GM18507 (cell line): ENCODE results near the gene RBMS1.

ENCODE experiments used
- DNase-seq: peaks from one replicate; pipeline ENCODE4 v3.0.0; 2011; ENCODE audit warnings: low read depth; ENCODE audit not compliant: insufficient read length; ENCODE audit errors: extremely low spot score
- FAIRE-seq: peaks from 2 replicates; lab custom pipeline; 2011; peaks lifted over from hg19 to GRCh38; lab: Jason Lieb, UNC

RBMS1 gene

DNA sequence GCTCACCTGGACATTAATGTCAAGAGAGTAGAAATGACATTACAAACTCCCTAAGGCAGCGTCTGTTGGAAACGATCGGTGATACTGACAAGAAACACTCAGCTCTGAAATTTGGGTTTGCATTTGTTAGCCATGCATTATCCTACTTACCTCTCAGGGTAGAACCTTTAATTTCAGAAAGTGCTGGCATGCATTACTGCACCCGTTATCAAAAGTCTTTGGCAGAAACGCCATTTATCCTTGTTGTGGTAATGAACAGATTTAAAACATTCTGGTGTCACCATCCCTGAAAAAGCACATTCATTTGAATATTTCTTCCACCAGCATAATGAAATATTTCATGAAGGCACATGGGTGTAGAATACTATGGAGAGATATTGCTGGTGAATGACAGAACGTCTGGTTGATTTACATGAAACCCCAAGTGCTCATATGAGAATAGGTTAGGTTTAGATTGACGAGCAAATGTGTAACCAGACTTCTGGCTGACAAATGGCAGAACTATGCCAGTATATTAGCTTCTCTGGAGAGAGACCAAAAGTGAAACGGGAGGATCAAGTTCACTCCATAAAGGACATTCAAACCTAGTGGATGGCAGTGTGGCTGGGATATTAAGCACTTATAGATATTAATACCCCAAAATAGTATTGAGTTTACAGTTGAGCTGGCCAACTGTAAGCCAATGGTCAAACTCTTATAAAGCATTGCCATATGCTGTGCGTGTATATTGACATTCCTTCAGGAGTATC, 240.0 kb downstream of the RBMS1 start:
- DNase-seq: no peak
- no peak for FAIRE-seq

DNA sequence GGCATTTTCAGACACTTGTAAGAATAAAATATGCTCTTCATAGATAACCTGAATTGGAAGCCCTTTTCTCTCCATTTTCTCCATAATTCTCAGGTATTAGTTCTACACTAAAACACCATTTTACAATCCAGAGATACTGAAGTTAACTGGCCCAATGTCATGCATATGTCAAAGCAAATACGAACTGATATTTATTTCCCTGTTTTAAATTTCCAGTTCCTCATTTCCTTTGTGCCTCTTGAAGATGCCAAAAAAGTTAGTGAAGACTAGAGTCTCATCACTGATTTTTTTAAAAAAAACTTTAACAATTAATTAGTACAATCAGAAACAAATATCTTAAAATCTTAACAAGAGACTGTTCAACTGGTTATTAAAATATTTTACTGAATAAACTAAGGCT, 240.7 kb downstream of the RBMS1 start:
- no peak for DNase-seq
- FAIRE-seq: no peak

DNA sequence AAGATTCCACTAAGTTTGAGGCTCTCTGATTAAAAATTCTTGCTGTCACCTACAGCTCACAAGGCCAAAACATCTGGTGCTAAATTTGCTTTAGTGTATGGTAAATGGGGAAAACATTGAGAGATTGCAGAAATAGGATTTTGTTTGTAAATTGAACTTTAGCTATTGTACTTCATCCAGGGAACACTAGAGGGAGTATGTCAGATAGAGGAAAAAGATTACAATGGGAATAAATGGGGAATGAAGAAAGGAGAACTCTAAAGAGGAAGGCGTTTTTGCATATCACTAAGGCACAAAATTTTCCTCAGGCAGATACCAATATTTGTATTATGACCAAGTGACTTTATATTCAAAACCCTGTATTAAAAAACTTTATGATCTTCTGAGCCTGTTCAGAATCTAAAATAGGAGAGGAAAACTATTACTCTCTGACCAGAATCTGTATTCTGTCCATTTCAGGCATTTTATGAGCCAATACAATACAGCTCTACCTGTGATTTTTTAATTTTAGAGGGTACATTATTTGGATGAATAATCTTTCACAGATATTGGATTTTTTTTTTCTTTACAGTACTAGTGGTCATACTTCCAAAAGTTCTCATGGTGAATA, 241.2 kb downstream of the RBMS1 start:
- DNase-seq: no peak
- no peak for FAIRE-seq

DNA sequence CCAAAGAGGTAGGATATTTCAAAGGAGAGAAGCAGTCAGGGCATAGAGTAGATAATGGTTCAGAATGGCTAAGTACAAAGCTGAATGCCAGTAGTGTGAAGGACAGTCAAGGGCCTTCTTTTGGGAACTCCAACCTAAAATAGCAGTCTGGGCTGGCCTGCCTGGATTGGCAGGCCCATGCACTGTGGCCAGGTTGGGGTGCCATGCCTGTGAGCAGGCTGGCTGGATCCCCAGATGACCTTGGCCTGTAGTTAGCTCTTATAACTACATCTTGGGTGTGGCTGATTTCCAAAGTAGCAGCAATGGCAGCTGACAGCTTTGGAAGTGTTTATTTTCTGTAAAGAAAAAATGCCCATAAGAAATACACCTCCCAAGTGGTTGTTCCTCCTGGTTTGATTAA, 242.0 kb downstream of the RBMS1 start:
- FAIRE-seq (no peak), DNase-seq (no peak)

DNA sequence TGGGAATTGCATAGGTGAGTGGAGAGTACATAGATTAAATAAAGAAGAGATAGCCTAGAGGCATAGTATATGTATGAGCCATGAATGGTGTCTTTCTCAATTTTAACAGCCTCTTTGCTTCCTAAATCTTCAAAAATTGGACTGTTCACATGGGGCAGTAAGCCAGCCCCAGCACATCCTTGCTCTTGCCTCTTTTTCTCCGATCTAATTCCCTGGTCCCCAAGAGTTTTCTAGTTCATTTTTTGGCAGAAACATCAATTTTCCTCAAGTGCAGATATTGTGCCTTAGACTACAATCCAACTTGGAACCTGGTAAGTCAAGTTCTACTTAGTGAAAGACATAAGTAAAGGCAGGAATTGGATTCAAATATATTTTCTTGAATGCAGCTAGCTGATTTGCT, 243.7 kb downstream of the RBMS1 start:
- FAIRE-seq: no peak
- no peak for DNase-seq

DNA sequence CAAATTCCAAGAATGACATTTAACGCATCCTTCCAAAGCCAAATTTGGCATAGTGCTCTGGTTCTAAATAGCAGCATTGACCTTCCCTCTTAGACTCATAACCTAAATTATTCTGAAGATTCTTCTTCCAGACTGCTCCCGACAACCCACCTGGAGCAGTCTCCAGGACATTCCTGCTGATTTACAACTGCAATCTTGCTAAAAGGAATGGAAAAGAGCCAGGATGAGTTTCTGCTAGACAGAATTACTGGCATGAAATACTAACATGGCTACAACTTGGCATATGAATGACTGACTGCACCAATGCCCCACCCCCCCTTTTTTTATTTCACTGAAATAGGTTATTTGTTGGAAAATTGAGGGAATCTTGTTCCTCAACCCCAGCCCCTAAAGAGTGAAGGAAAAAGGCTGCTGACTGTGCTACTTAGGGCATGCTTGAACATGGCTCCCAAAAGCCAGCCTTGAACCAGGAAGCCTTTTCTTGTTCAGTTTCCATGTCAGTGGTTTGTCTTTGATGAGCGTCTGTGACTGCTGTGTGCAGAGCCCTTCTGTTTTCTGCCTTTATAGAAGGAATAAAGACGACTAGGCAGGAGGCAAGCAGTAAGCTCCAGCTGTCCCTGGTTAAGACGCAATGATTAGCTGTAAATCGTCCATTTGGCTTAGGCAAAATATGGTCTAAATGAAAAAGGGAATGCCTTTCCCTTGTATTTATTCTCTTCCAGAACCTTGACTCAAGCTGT, 246.1 kb downstream of the RBMS1 start:
- FAIRE-seq: no peak
- DNase-seq: no peak

DNA sequence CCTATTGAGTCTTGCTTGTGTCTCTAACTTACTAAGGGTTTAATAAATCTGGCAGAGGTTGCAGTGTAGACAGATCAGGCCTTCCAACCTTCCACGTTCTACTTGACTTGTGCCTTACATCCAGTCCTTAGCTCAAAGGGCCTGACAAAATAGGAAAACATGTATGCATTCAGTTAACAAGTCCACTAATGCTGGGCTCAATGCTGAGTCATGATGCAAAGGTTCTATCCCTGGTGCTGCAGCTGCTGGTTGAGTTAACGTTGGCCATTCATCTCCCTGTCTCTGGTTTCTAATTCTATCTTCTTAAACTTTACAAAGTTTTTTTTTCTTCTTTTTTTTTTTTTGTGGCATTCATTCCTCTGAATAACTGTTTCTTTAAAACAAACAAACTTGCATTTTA, 247.3 kb downstream of the RBMS1 start:
- DNase-seq (no peak), FAIRE-seq (no peak)

DNA sequence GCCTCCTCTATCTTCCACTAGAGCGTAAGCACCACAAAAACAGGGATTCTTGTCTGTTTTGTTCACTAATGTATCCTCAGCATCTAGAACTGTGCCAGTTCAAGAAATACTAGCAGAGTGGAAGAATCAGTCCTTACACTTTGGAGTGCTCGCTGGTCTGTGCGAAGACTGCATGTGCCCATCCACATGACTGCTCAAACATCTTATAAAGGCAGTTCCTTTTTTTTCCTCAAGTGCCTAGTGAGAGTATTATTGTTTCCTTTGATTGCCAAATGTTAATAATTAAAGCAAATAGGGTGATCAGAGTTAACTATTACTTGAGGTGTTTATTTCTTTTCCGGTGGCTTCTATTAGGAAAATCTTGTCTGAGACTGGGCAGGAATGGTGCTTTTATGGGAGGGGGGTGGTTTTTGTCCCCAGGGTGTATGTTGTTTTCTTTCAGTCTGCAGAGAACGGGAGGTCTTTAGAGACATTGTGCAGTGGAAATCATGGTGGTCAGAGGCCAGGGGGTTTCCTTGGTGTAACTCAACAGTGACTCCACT, 247.9 kb downstream of the RBMS1 start:
- no peak for DNase-seq
- FAIRE-seq: no peak

DNA sequence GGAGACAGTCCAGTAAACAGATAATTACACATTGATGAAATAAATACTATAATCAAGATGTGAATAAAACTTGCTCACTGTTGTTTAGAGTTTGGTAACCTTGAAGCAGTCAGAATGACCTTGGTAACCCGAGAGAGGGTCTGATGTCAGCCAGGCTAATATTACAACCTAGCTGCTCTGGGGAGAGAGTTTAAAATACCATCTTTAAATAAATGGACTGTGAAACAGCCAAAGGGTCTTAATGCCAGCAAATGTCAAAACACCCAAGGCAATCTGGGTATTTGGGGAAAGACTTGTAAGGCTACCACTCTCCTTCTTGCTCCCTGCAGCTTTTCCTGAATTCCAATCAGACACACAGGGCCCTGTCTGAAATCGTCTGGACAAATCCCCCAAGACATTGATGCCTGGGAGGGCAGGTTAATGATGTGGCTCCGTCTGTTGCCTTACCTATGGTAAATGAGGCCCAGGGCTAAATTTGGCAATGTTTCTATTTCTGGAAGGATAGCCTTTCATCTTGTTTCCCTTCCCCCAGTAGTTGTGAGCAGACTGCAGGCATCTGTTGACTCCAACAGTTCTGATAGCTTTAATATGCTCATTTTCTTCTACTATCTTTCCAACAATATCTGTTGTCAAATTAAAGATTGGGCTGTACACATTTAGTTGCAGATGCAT, 250.6 kb downstream of the RBMS1 start:
- FAIRE-seq: no peak
- no peak for DNase-seq

DNA sequence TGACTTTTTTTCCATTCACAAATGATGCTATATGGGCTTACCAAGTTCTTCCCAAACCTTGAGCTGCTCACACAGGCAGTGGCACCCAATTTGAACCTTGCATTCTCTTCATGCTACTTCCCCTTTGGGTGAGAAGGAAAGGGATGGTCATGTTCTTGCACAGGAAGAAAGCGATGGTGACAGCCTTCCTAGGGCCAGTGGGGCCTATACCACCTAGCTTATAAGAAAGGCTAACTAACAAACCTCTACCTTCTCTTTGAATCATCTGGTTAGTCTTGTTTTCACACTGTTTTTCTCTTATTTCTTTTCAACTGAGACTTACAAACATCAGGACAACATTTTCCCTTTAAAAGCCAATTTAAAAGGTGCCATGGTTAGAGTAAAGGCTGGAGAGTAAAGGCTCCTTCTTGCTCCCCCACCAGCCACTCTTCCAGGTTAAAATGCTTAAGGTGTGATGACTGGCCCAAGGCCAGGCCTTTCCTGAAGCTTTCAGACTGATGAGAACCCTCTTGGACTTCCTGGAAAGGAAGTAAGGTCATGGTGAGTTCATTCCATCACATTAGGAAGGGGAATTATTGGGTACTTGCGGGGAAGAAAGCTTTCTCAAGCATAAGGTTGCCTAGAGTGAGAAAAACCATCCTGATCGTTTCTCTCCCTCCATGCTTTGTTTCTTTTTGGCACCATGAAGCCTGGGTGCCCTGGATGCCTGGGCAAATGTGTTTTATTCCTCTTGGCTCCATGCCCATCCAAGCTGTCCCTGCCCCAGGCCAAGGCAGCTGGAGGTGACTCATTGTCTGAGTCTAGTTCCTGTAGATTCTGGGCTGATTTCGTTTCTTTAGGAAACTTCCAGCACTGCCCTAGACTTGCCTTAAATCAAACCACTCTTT, 252.1 kb downstream of the RBMS1 start:
- FAIRE-seq: no peak
- DNase-seq: no peak

DNA sequence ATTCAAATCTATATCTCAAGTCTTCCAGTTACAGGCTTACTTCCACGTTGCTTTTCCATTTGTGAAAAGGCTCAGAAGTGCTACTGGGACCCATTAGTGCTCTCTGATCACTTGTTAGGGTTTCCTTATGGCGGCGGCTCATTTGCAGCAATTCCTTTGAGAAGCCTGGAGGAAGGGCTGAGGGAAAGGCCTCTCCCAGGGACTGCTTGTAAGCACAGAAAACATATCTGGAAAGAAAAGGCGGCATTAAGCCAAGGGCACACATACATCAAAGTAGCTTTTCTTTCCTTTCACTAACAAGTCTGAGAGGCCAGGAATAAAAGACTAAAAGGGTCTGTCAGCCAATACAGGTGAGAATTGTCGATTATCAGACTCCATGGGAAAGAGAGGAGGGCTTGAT, 254.2 kb downstream of the RBMS1 start:
- DNase-seq (no peak), FAIRE-seq (no peak)

DNA sequence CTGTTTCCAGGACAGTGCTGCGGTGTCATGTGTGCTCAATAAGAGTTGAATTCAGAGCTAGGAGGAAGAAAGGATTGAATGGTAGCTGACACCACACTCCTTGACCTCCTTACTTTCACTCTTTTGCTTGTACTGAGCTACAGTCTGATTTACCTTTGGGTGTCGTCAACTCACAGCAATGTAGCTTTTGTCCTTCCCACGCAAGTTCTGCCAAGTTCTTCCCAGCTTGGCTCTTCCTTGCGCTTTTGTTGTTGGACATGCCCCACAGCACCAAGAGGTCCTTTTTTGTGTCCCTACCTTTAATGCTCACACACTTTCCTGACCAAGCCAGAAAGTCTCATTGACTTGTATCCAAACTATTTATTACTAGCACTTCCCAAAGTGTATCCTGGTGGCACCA, 255.2 kb downstream of the RBMS1 start:
- DNase-seq (no peak), FAIRE-seq (no peak)

DNA sequence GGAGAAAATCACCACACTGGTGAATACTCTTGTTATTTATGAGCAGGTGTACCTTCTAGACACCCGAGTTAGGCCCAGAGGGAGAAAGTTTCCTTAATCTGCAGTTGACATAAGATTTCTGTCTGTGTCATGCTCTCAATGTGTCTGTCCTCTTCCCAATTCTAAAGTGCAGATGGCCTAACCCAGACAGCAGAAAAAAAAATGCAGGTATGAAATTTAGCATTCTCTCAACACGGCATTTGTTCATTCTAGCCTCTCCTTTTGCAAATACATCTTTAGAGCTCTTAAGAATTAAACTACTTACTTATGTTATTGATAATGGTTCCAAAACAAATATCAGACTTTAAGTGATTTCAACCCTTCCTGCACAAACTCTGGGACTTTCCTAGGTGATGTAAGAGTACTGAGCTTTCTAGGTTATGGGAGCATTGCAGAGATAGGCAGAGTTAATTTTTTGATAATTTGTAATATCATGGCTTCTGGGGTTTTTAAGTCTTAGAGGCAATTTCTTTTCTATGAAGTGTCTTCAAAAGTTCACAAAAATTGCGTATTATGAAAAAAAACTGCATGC, 260.6 kb downstream of the RBMS1 start:
- FAIRE-seq: no peak
- DNase-seq: no peak

DNA sequence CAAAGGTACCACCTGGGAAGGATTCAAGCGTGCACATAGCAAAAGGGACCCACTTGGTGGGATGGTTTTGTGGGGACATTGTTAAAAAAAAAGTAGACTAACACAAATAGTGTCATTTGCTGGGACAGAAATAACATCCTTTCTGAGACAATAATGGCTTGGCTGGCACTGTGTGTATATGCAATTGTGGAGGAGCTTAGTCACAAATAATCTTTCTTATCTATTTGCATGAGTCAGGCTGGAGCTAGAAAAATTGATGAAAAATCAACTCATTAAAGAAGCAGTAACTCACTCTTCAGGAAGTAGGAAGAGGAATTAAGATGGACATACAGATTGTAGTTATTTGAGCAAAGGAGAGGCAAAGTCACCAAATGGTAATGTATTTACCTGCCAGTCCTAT, 264.0 kb downstream of the RBMS1 start:
- DNase-seq (no peak), FAIRE-seq (no peak)

DNA sequence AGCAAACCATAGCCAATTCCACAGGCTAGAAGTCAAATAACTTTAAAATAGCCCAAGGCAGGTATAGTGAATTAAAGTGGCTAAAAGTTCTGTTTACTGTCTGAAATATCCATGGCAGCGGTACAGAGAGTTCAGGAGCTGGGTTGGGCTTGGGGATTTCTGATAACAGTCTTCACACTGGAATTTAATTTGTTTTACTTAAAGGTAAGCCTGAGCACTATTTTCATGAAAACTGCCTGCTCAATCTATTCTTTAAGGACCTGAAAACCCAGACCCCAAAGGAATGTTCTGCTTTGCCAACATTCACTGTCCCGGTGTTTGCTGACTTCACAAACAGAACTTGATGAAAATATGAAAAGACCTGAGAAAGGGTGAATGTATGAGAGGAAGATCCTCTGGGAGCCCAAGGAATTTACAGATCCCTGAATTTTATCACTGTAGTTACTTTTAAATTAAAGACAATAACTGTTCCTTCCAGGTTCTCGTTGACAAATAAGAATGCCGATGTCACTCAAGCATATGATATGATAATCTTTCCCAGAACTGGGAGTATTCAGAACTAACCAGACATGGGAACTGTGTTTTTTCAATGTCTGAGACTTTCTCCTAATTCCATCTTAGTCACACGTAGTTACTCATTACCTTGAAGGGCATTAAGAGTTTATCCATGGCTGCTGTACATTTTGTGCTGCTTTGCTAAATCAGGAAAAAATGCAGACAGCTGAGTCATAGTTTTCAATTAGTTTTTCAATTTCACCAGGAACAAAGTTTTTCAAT, 265.3 kb downstream of the RBMS1 start:
- no peak for FAIRE-seq

DNA sequence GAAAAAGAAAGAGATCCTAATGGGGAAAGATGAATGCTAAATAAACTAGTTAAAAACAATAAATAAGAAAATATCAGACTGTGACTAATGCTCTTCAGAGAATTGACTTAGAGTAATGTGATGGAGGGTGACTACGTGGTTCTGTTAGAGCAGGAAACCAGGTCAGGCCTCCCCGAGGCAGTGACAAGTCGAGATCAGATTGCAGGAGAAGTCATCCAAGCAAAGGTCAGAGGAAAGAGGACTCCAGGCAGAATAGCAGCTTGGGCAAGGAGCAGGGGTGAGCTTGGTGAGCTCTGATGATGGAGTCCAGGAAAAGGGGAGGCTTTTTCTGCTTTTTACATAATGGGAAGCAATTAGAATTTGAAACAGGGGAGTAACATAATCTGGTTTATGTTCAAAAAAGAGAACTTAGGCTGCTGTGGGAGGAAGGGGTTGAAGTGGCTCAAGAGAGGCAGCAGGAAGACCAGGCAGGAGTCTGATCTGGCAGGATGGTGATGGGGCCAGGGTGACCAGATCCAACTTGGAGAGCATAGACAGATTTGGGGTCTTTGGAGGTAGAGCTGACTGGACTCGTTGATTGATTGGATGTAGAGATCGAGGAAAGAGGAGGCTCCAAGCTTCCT, 266.2 kb downstream of the RBMS1 start:
- no peak for DNase-seq

More for the DNA sequence above, 265.3 kb downstream of the RBMS1 start:
- no peak for DNase-seq

DNA sequence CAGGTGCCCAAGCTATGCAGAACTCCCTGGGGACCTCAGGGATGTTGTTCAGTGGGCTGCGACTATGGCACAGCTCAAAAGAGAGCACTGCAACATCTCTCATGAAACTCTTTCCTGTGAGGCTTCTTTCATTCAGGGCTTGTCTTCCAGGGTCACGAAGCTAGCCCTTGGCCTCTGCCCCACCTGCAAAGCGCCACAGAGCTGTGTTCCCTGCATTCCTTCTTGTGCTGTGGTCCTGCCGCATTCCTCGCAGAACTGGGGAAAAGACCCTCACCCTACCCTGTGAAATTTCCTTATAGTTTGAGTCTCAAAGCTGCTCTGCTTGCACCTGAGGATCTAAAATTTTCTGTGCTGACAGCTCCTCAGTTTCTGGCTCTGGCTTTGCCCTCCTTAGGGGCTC, 267.2 kb downstream of the RBMS1 start:
- FAIRE-seq (no peak), DNase-seq (no peak)

More for the DNA sequence above, 266.2 kb downstream of the RBMS1 start:
- FAIRE-seq: no peak

DNA sequence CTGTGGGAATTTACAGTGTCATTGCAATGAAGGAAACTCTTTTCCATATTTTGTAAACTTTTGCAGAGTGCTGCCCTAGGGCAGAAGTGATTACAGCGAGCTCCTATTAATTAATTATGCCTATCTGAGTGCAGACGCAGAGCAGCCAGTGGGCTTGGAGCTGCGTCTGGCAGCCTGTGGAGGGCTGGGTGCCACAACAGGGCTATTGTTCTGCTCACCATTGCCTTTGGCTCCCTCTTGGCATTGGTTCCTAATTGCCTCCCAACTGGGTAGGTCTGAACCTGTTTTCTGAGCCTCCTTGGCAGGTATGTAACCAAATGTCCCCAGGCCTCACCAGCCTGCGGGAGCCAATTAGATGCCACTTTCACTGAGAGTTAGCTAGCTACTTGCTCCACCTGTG, 267.9 kb downstream of the RBMS1 start:
- FAIRE-seq (no peak), DNase-seq (no peak)
